NK-92 treated with Interleukin-12 subunit alpha and Interleukin-12 subunit beta, amount 100 ng/mL, for 24 hours (cell line): ENCODE data around the gene ABR.
"Not testable (repeated sequence)": the region's sequence is repeated elsewhere in the genome, so short reads cannot be mapped to it uniquely, and the experiment has no call there.

ENCODE experiments used
- DNase-seq: peaks from one replicate; lab custom pipeline; 2025; lab: John Stamatoyannopoulos, UW

Gene ABR

GRCh38 chr17:1120596-1121441 is 59.0 kb downstream of the ABR start:
- DNase-seq, result peak; percentile 22

GRCh38 chr17:1119924-1120323 is 59.9 kb downstream of the ABR start:
- DNase-seq, result no peak

- no peak for DNase-seq
Observed at GRCh38 chr17:1116602-1117001, 63.2 kb downstream of the ABR start.

GRCh38 chr17:1112875-1113274 is 66.9 kb downstream of the ABR start:
- DNase-seq, result no peak

GRCh38 chr17:1111599-1112443 is 68.0 kb downstream of the ABR start:
- DNase-seq, result no peak

GRCh38 chr17:1110862-1111598 is 68.8 kb downstream of the ABR start:
- peak; percentile 2 for DNase-seq

GRCh38 chr17:1110541-1110861 is 69.3 kb downstream of the ABR start:
- DNase-seq, result no peak

- no peak for DNase-seq
Observed at GRCh38 chr17:1109606-1110540, 69.9 kb downstream of the ABR start.

GRCh38 chr17:1108765-1109605 is 70.8 kb downstream of the ABR start:
- peak; percentile 19 for DNase-seq

- DNase-seq, result no peak
Observed at GRCh38 chr17:1108478-1108764, 71.4 kb downstream of the ABR start.

GRCh38 chr17:1107777-1108477 is 71.9 kb downstream of the ABR start:
- no peak for DNase-seq

GRCh38 chr17:1107083-1107776 is 72.6 kb downstream of the ABR start:
- DNase-seq, result no peak

GRCh38 chr17:1104222-1104621 is 75.6 kb downstream of the ABR start:
- DNase-seq, result no peak

- DNase-seq, result no peak
Observed at GRCh38 chr17:1100382-1100781, 79.4 kb downstream of the ABR start.

- DNase-seq, result no peak
Observed at GRCh38 chr17:1099242-1099641, 80.5 kb downstream of the ABR start.

GRCh38 chr17:1097972-1098744 is 81.6 kb downstream of the ABR start:
- not testable (repeated sequence) for DNase-seq

- no peak for DNase-seq
Observed at GRCh38 chr17:1096215-1096614, 83.6 kb downstream of the ABR start.

GRCh38 chr17:1095853-1096173 is 84.0 kb downstream of the ABR start:
- DNase-seq, result no peak
